GM21360 (cell line): ENCODE results near the gene RIMBP2.

ENCODE experiments used
- ATAC-seq: cut with Tn5 transposase; IDR thresholded peaks from one replicate; pipeline ENCODE4 v1.9.1; 2021; ENCODE audit warnings: mild to moderate bottlenecking, moderate library complexity; ENCODE audit not compliant: unreplicated experiment

RIMBP2 gene

DNA sequence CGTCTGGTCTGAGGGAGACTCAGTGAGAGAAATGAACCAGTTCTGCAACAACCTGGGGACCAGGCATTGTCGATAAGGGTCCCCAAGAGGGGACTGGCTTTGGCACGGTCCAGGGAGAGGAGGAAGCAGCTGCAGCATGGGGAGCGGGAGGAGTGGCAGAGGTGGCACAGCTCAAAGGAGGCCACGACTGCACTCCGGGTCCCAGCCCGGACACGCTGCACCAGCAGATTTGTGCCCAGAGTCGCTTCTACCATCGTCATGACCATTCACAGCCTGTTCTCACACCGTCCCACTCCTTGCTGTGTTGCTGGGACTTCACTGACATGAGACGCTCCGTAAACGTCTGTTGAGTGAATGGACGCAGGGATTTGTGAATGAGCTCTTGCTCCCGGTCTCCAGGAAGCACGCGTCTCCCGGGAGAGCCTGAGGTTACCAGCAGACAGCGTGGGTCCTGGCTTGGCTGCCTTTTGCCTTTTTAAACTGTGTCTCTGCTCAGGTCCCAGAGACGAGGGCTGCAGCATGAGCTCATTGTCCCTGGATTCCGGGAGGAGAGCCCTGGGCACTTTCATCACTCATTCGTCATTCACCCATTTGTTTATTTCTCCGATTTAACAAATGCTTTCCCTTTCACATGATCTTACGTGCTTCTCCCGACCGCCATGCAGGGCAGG, 241.4 kb downstream of the RIMBP2 start:
- no peak for ATAC-seq

DNA sequence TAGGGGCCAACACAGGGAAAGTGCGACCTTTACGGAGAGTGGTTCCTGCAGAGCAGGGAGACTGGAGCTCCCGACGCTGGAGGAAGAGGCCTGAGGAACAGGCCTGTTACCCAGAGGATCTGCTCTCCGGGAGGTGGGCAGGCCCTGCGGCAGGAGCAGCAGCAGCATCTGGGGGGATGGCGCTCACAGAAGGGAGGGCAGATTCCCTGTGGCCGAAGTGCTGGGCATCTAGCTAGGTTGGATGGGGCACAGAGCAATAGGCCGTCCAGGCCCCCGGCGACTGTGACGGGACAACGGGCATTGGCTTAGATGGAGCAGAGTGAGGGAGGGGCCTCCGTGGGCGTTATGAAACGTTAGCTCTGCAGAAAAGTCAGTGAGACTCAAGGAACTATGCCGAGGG, 242.8 kb downstream of the RIMBP2 start:
- ATAC-seq, result no peak

GRCh38 chr12:130470969-130471368, 245.1 kb downstream of the RIMBP2 start:
- no peak for ATAC-seq

GRCh38 chr12:130469552-130469951, 246.5 kb downstream of the RIMBP2 start:
- ATAC-seq, result no peak

- ATAC-seq, result no peak
These were observed 247.3 kb downstream of the RIMBP2 start for GRCh38 chr12:130468700-130469245.

DNA sequence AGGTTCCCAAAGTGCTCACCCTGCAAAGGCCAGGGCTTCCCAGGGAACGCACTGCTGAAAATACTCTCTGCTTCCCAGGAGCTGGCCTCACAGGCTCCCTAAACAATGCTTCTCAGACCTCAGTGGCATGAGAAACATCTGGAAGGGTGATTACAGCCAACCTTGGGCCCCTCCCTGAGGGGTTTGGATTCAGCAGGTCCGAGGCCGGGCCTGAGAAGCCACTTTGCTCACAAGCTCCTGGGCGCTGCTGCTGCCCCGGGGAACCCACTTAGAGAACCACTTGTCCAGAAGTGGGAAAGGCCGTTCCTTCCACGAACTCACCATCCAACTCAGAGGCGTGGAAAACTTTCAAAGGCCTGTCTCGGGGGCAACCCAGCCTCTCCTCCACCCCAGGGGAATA, 247.9 kb downstream of the RIMBP2 start:
- no peak for ATAC-seq

DNA sequence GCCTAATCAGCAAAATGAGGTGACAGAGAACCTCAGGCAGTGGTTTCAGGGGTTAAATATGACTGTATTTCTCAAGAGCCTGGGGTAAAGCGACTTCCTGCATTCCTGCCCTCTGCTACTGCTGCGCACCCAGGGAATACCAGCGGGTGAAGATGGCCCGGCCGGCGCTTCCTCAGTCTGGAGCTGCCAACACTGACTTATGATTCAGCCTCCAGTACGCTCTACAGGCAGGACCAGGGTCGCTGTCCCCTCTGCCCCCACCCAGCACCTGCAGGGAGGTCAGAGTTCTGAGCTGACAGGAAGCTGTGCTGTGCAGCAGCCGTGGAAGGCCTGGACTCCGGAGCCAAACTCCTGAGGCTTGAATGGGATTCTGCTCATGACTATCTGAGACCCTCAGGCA, 250.5 kb downstream of the RIMBP2 start:
- ATAC-seq, result no peak

DNA sequence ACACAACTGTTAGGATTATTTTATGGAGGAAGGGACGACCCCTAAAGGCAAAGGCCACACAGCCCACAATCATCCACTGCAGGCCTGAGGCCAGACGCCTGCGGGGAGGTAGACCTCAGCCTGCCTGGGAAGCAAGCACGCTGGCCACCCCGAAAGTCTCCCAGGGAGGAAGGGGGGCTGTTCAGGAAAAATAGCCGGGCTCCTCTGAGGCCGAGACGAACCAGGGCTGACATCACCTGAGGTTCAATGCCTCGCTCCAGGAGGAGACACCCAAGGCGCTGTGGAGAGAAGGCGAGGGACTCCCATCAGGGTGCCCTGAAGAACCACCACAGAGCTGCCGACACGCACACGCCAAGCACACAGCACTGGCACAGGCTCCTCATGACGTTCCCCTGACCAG, 251.1 kb downstream of the RIMBP2 start:
- ATAC-seq, result no peak

GRCh38 chr12:130463818-130464670, 252.1 kb downstream of the RIMBP2 start:
- ATAC-seq, result no peak

GRCh38 chr12:130463275-130463658, 252.8 kb downstream of the RIMBP2 start:
- no peak for ATAC-seq

DNA sequence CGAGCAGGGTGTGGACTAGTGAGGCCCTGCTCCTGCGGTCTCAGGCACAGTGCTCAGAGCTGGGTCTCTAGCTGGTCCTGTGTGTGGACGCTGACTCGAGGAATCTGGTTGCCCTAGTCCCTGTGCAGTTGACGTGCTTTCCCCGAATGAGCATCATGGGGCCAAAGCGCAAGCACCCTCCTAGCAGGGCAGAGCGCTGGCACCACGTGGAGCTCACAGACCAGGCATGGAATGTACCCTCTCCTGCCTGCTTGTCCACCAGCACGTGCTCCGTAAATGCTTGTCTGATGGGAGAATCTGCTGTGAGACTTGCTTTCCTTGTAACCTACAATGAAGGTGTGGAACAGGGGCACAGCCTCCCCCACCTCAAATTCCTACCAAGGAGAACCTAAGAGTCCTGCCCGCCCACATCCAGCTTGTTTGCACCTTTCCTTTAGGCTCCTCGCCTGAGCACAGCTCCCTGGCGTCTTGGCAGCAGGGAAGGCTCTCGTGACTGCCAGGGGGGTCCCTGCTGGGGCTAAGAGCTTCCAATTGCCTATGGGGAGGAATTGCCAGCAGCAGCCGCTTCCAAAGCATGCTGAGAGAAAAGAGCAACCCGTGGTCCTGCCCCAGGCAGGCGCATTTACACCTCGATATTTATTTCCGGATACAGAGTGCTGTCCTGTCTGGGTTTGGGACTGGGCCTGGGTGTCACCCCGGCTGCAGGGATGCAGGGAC, 253.4 kb downstream of the RIMBP2 start:
- ATAC-seq, result no peak

DNA sequence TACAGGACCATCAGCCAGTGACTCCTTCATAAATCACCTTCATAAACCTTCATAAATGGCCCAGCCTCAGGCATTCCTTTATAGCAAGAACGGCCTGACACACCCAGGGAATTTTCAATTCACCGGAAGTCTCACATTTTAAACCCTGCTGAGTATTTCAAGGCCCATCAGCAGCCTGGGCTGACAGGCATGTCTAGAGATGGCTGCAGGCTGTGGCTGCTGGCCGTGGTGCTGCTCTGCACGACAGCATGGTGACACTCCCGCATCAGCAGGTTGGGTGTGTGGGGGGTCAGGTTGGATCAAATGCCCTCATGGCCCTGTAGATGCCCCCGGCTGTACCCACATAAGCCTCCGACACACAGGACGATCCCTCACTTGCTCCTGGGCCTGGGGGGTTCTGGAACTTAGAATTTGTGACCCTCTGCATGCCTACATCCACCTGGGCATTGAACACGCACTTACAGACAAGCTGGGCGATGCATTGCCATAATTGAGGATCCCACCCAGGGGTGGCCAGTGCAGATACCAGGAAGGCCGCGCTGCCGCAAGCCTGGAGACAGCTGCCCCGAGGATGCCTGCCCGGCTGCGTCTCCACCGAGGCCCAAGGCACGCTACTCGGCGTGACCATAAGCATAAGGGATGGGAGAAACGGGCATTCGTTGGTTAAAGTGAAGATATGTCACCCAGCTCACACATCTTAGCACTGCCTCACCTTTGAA, 254.1 kb downstream of the RIMBP2 start:
- no peak for ATAC-seq

GRCh38 chr12:130461447-130461815, 254.7 kb downstream of the RIMBP2 start:
- no peak for ATAC-seq

- no peak for ATAC-seq
These were observed 255.3 kb downstream of the RIMBP2 start for GRCh38 chr12:130460611-130461446.

DNA sequence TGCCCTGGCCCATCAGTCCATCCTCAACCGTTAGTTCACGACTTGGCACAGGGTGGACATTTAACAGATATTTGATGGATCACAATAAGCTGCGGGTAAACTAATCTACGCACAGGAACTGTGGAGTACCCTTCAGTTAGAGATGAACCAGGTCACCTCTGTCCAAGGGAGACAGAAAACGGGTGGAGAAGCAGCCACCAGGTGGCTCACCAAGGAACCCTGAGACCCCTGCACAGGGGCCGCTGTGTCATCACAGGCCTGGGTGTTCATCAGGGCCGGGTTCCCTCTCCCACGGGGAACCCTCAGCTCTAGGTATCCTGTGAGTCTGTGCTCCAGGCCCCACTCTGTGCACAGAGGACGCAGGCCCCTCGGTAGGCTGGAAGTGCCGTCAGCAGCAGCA, 256.2 kb downstream of the RIMBP2 start:
- no peak for ATAC-seq

- no peak for ATAC-seq
These were observed 257.8 kb downstream of the RIMBP2 start for GRCh38 chr12:130458341-130458740.

GRCh38 chr12:130457215-130457614, 258.9 kb downstream of the RIMBP2 start:
- ATAC-seq, result no peak

- ATAC-seq, result no peak
These were observed 259.5 kb downstream of the RIMBP2 start for GRCh38 chr12:130456375-130457199.

GRCh38 chr12:130455161-130455560, 260.9 kb downstream of the RIMBP2 start:
- no peak for ATAC-seq
